HFFc6 (cell line): Measurements from ENCODE around the gene FAIM2. TPM values are rescaled to one million over a fixed set of nuclear protein-coding genes. Genes with fewer than 3 reads are reported as not detected.
"Not testable (repeated sequence)": the region's sequence is repeated elsewhere in the genome, so short reads cannot be mapped to it uniquely, and the experiment has no call there.

ENCODE experiments used
- DNase-seq: peaks from one replicate; pipeline ENCODE4 v3.0.0-alpha.2; 2018
- H3K27ac Mint-ChIP-seq: 2 replicates; pipeline ENCODE4 v1.8.0; 2020; ENCODE audit warnings: mild to moderate bottlenecking, mixed read lengths
- H3K27me3 Mint-ChIP-seq: 2 replicates; pipeline ENCODE4 v1.8.0; 2021; ENCODE audit warnings: mild to moderate bottlenecking, moderate library complexity, mixed read lengths; ENCODE audit not compliant: insufficient read depth
- H3K36me3 Mint-ChIP-seq: 2 replicates; pipeline ENCODE4 v1.8.0; 2021; ENCODE audit warnings: low read depth, mixed read lengths
- H3K4me1 Mint-ChIP-seq: 2 replicates; pipeline ENCODE4 v1.8.0; 2020; ENCODE audit warnings: low read depth, mixed read lengths
- H3K4me3 Mint-ChIP-seq: 2 replicates; pipeline ENCODE4 v1.8.0; 2020; ENCODE audit warnings: mild to moderate bottlenecking, moderate library complexity, mixed read lengths
- H3K9me3 Mint-ChIP-seq: 2 replicates; pipeline ENCODE4 v1.8.0; 2020; ENCODE audit warnings: mild to moderate bottlenecking, mixed read lengths
- CTCF ChIP-seq: fragments of 200-600 bp; sonication (generic); IDR thresholded peaks from 2 replicates; pipeline ENCODE4 v1.5.0; 2021; ENCODE audit warnings: antibody characterized with exemption, mild to moderate bottlenecking
- total RNA-seq, 6 experiments: library from RNA; stranded (reverse); fragmentation: NEBNext Ultra II Directional; extraction: Animal tissue kit (Norgen Biotek cat#: 25700); gene quantifications; 2 replicates in 1 of 6; 3 replicates in 5 of 6; pipeline ENCODE4 v1.2.3, GENCODE V29; 2021

Gene FAIM2
- total RNA-seq, 6 experiments from 2014 or later = 0.24 to 1.1 (median 1.1) TPM

GRCh38 chr12:49885118-49885517 lies 18.6 kb downstream of the FAIM2 start:
- no peaks in the 10 kb centered on the region for H3K4me1 Mint-ChIP-seq
- TF ChIP-seq CTCF = no peak
- no peaks in the 10 kb centered on the region for H3K36me3 Mint-ChIP-seq
- H3K27me3 Mint-ChIP-seq = peaks cover 44% of the 10 kb centered on the region
- H3K4me3 Mint-ChIP-seq = no peak overlapping the region
- H3K9me3 Mint-ChIP-seq = peaks cover 7% of the 10 kb centered on the region
- DNase-seq = no peak
- H3K27ac Mint-ChIP-seq = no peak overlapping the region

- H3K36me3 Mint-ChIP-seq = no peaks in the 10 kb centered on the region
- TF ChIP-seq CTCF = no peak
- H3K4me1 Mint-ChIP-seq = no peaks in the 10 kb centered on the region
- no peak overlapping the region for H3K27ac Mint-ChIP-seq
- DNase-seq = no peak
- H3K4me3 Mint-ChIP-seq = no peak overlapping the region
- peaks cover 38% of the 10 kb centered on the region for H3K27me3 Mint-ChIP-seq
- H3K9me3 Mint-ChIP-seq = peaks cover 23% of the 10 kb centered on the region
Measured at GRCh38 chr12:49882851-49883464, 20.7 kb downstream of the FAIM2 start.

GRCh38 chr12:49882248-49882850 lies 21.4 kb downstream of the FAIM2 start:
- Mint-ChIP-seq H3K4me3 (no peak overlapping the region), H3K27me3 (peaks cover 38% of the 10 kb centered on the region), H3K4me1 (no peaks in the 10 kb centered on the region), H3K36me3 (no peaks in the 10 kb centered on the region), H3K9me3 (peaks cover 24% of the 10 kb centered on the region), H3K27ac (no peak overlapping the region)
- TF ChIP-seq CTCF = no peak
- no peak for DNase-seq

- Mint-ChIP-seq H3K36me3 (no peaks in the 10 kb centered on the region), H3K4me3 (no peak overlapping the region)
- TF ChIP-seq CTCF = no peak
Measured at GRCh38 chr12:49881415-49882247, 22.1 kb downstream of the FAIM2 start.

GRCh38 chr12:49880756-49881414 lies 22.8 kb downstream of the FAIM2 start:
- DNase-seq = no peak
- peaks cover 35% of the 10 kb centered on the region for H3K27me3 Mint-ChIP-seq
- no peak overlapping the region for H3K27ac Mint-ChIP-seq
- no peaks in the 10 kb centered on the region for H3K4me1 Mint-ChIP-seq
- H3K9me3 Mint-ChIP-seq = peaks cover 24% of the 10 kb centered on the region
- no peaks in the 10 kb centered on the region for H3K36me3 Mint-ChIP-seq
- TF ChIP-seq CTCF = no peak
- no peak overlapping the region for H3K4me3 Mint-ChIP-seq

More at GRCh38 chr12:49881415-49882247, 22.1 kb downstream of the FAIM2 start:
- H3K27me3 Mint-ChIP-seq = peaks cover 34% of the 10 kb centered on the region
- no peak for DNase-seq
- H3K27ac Mint-ChIP-seq = no peak overlapping the region
- peaks cover 24% of the 10 kb centered on the region for H3K9me3 Mint-ChIP-seq
- no peaks in the 10 kb centered on the region for H3K4me1 Mint-ChIP-seq

- H3K27ac Mint-ChIP-seq, H3K4me3 Mint-ChIP-seq, H3K4me1 Mint-ChIP-seq, DNase-seq, H3K36me3 Mint-ChIP-seq: not testable (repeated sequence)
- peaks cover 24% of the 10 kb centered on the region for H3K9me3 Mint-ChIP-seq
- peaks cover 21% of the 10 kb centered on the region for H3K27me3 Mint-ChIP-seq
Measured at GRCh38 chr12:49879065-49879464, 24.6 kb downstream of the FAIM2 start.
